Activated T-cell treated with anti-CD3 and anti-CD28 coated beads for 24 hours (primary cell): ENCODE measurements around the gene RHBDD3.

Experiments
- DNase-seq: peaks from one replicate; pipeline ENCODE4 v3.0.0-alpha.2; 2020; ENCODE audit warnings: low read depth

RHBDD3 gene

DNA sequence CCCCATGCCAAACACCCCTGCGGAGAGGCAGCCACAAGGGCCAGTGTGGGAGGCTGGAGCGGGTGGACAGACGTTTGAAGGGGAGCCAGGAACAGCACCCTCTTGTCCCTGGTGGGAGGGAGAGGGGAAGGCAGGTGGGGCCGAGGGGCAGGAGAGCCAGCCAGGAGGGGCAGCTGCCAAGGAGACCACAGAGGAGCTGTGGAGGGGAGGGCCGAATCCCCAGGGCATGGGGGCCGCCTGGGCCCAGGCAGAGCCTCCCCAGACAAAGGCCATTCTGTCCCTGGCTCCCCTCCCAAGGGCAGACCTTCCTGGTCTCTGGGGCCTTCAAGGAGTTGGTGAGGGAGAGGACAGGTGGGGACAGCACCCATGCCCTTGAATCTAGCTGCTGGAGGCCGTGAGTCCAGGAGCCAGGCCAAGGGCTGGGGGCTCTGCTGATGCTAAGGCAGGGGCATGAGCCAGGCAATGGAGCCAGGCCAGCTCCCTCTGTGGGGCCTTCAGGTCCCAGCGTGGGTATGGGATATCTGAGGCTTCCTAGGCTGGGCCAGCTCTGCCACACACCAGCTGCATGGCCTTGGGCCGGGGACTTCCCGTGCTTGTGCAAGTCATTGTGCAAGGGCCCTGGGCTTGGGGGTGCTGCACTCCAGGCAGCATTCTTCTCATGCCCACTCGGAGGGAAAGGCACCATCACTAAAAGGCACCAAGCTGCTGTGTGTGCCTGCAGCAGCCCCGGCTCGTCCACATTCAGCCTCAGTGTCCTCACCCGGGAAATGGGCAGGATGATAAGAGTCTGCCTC is 50.7 kb downstream of the RHBDD3 start:
- no peak for DNase-seq

DNA sequence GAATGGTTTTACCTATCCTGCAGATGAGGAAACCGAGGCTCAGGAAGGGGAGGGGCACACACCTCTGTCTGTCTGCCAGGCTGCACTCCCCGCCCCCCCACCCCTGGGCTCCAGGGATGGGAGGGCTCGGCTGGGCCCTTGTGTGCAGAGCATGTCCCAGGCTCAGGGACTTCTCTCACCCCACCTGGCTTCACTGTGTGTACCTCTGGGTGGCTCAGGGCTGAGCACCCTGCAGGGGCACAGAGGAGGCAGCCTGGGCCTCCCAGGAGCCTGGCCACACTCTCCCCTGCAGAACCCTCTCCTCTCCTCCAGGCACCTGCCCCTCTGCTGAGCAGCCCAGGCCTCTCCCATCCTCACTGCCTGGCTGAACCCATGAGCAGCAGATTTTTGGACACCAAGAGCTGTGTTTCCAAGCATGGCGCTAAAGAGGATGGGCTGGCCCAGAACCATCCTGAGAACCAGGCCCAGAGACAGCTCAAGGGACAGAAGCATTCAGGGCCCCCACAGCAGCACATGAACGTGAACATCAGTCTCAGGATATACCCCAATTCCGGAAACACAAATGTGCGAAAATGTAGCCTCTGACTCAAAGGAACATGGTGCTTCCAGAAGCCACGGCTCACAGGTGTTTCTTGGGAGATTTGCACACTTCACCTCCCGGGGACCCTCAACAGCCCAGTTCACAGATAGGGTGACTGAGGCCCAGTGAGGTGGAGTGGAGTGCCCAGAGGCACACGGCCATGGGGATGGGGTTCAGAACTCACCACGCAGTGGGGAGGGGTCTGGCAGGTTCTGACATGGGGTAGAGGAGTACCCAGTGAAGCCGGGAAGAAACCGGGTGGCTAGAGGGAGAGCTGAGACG is 51.5 kb downstream of the RHBDD3 start:
- no peak for DNase-seq

DNA sequence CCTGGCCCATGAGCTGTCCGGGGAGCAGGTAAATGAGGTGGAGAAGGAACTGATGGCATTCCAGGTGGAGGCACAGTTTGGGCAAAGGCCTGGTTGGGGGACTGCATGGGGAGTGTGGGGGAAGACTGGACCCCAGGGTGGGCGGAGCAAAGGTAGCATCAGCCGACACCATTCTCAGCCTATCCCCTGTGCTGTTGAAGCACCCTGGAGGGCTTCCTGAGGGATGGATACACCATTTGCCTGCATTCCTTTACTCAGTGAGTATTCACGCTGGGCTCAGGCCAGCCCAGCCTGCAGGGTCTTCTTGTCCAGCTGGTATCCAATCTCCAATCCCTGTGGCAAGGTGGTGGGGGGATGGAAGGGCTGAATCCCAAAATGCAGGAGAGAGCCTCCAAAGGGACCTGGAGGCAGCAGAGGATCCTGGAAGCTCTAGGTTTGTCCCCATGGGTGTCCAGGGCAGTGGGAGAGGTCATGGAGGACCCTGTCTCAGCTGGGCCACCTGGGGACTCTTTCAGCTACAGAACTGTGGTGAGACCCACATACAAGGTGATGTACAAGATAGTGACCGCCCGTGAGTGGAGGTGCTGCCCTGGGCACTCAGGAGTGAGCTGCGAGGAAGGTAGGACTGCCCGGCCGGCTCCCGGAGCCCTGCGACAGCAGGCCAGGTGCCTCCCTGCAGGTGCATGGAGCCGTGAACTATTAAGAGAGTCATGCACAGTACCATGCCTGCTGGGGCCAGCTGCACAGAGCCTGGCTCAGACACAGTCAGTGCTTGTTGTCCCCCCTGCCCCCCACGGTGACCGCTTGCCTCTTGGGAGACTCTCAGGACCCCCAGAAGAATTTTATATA is 52.5 kb downstream of the RHBDD3 start:
- DNase-seq: no peak

DNA sequence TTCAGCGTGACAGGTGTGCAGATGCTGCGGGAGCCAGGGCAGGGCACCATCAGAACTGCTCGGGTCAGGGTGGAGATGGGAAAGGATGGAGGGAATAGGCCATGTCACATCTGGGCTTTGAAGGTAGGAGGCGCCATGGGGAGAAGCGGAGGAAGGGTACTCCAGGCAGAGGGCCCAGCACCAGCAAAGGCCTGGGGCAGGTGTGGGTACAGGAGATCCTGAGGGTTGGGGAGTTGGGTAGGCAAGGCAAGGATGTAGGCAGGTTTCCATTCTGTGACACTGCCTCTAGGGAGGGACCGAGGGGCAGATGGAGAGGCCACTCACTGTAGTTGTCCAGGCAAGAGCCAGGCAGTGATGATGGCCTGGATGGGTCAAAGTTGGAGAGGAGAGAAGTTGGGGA is 53.5 kb downstream of the RHBDD3 start:
- no peak for DNase-seq

DNA sequence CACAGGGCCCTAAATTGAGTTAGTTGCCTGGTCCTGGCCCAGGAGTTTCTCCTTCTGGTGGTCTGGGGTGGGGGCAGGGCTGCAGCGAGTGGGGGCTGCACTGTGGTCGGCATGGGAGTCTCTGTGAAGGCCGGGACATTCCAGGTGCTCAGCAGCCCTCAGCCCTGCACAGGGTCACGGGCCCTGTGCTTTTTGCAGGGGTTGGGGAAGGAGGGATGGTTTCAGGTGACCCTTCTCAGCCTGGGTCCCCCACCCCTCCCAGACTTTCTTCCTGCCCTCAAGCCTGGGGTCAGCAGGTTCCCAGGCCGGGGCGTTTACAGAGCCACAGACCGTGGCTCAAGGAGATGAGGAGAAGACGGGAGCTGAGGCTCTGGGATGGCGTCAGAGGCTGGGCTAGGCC is 54.3 kb downstream of the RHBDD3 start:
- DNase-seq: no peak

DNA sequence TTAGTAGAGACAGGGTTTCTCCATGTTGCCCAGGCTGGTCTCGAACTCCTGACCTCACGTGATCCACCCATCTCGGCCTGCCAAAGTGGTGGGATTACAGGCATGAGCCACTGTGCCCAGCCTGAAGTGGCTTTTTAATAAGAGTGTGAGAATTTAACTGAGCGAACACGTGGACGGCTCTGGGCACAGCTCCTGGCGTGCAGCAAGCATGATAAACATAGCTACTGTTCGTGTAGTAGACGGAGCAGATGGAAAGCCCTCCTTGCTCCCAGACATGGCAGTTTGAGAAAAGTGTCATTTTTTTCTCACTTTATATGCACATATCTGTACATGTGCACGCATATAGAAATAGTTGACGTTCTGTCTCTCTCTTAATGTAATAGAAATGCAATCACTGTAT is 55.0 kb downstream of the RHBDD3 start:
- DNase-seq: no peak

DNA sequence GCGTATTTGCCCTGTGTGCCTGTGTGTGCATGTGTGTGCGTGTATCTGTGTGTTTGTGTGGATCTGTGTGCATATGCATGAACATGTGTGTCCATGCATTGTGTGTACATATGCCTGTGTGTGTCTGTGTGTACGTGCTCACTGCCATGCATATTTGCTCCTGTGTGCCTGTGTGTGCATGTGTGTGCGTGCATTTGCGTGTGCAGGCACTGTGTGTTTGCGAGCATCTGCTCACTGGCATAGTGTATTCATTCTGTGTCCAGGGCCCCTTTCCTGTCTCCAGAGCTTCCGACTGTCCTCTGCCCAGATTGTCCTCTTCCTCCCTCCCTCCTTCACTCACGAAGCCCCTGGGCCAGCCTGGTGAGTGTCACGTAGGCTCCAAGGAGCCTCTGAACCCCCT is 56.3 kb downstream of the RHBDD3 start:
- DNase-seq: no peak

DNA sequence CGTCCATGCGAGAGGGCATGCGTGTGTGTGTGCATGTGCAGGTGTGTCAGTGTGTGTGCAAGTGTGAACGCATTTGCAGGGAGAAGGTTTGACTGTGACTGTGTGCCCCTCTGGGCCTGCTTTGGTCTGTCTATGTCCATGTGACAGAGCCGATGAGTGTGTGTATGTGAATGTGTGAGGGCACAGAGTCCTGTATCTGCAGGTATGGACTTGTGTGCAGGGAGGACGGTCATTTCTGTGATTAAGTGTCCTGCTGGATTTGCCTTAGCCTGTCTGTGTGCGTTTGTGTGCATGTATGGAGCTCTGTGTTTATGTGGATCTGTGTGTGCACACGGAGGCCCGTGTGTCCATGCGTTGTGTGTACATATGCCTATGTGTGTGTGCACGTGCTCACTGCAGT is 56.7 kb downstream of the RHBDD3 start:
- no peak for DNase-seq
